B cell (primary cell): Measurements from ENCODE around the gene ABCF3. TPM values are rescaled to one million over a fixed set of nuclear protein-coding genes. Genes with fewer than 3 reads are reported as not detected.
A peak's percentile ranks its signal among the peaks of the same experiment; 100 is the strongest.

Experiments used
- ATAC-seq: fragments of 200-7000 bp; cut with Tn5 transposase; one replicate; pipeline ENCODE4 v1.10.0; 2021; ENCODE audit warnings: low read depth, mild to moderate bottlenecking, moderate number of reproducible peaks, moderate library complexity
- CTCF ChIA-PET: fragments of 350-600 bp; sonication (Branson Sonifier 250); formaldehyde crosslinking; loops from one replicate; lab custom pipeline; 2021; ENCODE audit warnings: antibody characterized with exemption, inconsistent platforms; lab: Charles Lee
- POLR2A ChIA-PET: fragments of 350-600 bp; sonication (Branson Sonifier 250); formaldehyde crosslinking; loops from one replicate; lab custom pipeline; 2021; ENCODE audit warnings: antibody characterized with exemption; lab: Charles Lee
- DNase-seq: peaks from one replicate; pipeline ENCODE4 v3.0.0; 2013
- H2AFZ ChIP-seq: 2 replicates; pipeline ENCODE4 v1.6.1; 2012; ENCODE audit warnings: mild to moderate bottlenecking, low read depth, low read length; ENCODE audit not compliant: insufficient read depth, poor library complexity, severe bottlenecking
- H3K27ac ChIP-seq, 2 donors: 1 replicate in 1 of 2; 2 replicates in 1 of 2; pipeline ENCODE4 v1.5.1; 2012 to 2013; ENCODE audit warnings: low read length in 2 of 2, mild to moderate bottlenecking in 2 of 2, moderate library complexity in 1 of 2
- H3K27me3 ChIP-seq, 4 experiments: fragments of 200-600 bp in 1 of 4; sonication (generic) in 1 of 4; replicated peaks in 1 of 4; 1 replicate in 2 of 4; 2 replicates in 2 of 4; pipeline versions ENCODE4 v1.6.1 to v1.7.0; 2013 to 2016; ENCODE audit warnings: low read length in 3 of 4, mild to moderate bottlenecking in 2 of 4, mixed read lengths in 1 of 4, moderate library complexity in 1 of 4; ENCODE audit not compliant: insufficient read depth in 4 of 4, control insufficient read depth in 3 of 4; ENCODE audit errors: control extremely low read depth in 1 of 4
- H3K36me3 ChIP-seq, 2 experiments: replicated peaks in 1 of 2; 1 replicate in 1 of 2; 2 replicates in 1 of 2; pipeline versions ENCODE4 v1.6.1 to v1.7.1; 2013; ENCODE audit warnings: low read length in 1 of 2; ENCODE audit not compliant: insufficient read depth in 2 of 2, control insufficient read depth in 1 of 2; ENCODE audit errors: control extremely low read depth in 1 of 2, extremely low read depth in 1 of 2
- H3K4me1 ChIP-seq, 2 donors: fragments of 200-600 bp in 1 of 2; sonication (generic) in 1 of 2; 1 replicate in 1 of 2; 2 replicates in 1 of 2; pipeline versions ENCODE4 v1.5.1 to v1.6.1; 2013 to 2017; ENCODE audit warnings: low read length in 2 of 2; ENCODE audit not compliant: control insufficient read depth in 2 of 2, insufficient read depth in 2 of 2
- H3K4me2 ChIP-seq: replicated peaks from 2 replicates; pipeline ENCODE3; 2012; ENCODE audit warnings: mild to moderate bottlenecking, low read depth, low read length; ENCODE audit not compliant: poor library complexity, severe bottlenecking
- H3K4me3 ChIP-seq, 5 experiments: fragments of 200-600 bp in 1 of 5; sonication (generic) in 1 of 5; 1 replicate in 3 of 5; 2 replicates in 2 of 5; pipeline versions ENCODE4 v1.5.1 to v1.7.0; 2011 to 2016; ENCODE audit warnings: low read length in 4 of 5, mild to moderate bottlenecking in 4 of 5, low read depth in 2 of 5, control low read depth in 1 of 5, moderate library complexity in 1 of 5; ENCODE audit not compliant: insufficient read depth in 1 of 5; ENCODE audit errors: control extremely low read depth in 1 of 5, extremely low read depth in 1 of 5
- H3K79me2 ChIP-seq: fragments of 200-600 bp; sonication (generic); one replicate; pipeline ENCODE4 v1.6.0; 2016; ENCODE audit warnings: low read length; ENCODE audit not compliant: control insufficient read depth, insufficient read depth
- H3K9ac ChIP-seq: fragments of 200-600 bp; sonication (generic); 2 replicates; pipeline ENCODE4 v1.6.1; 2017; ENCODE audit warnings: mild to moderate bottlenecking, low read length, moderate library complexity
- H3K9me3 ChIP-seq, 3 donors: one replicate each; pipeline versions ENCODE4 v1.6.1 to v1.7.1; 2013; ENCODE audit warnings: low read length in 2 of 3; ENCODE audit not compliant: control insufficient read depth in 2 of 3, insufficient read depth in 1 of 3; ENCODE audit errors: control extremely low read depth in 1 of 3
- H4K20me1 ChIP-seq: 2 replicates; pipeline ENCODE4 v1.6.0; 2012; ENCODE audit warnings: mild to moderate bottlenecking, low read length; ENCODE audit not compliant: insufficient read depth, control insufficient read depth, poor library complexity, severe bottlenecking
- H3K27ac Mint-ChIP-seq: one replicate; pipeline ENCODE4 v1.8.0; 2021; ENCODE audit warnings: mixed read lengths
- H3K27me3 Mint-ChIP-seq: one replicate; pipeline ENCODE4 v1.8.0; 2021; ENCODE audit warnings: mixed read lengths
- H3K4me1 Mint-ChIP-seq: one replicate; pipeline ENCODE4 v1.8.0; 2021; ENCODE audit warnings: mixed read lengths
- H3K4me3 Mint-ChIP-seq: one replicate; pipeline ENCODE4 v1.8.0; 2021; ENCODE audit warnings: mixed read lengths
- H3K9me3 Mint-ChIP-seq: one replicate; pipeline ENCODE4 v1.8.0; 2022; ENCODE audit warnings: mixed read lengths; ENCODE audit not compliant: insufficient read depth
- CTCF ChIP-seq: fragments of 200-600 bp; IDR thresholded peaks from one replicate; pipeline ENCODE4 v1.8.0; 2022; ENCODE audit warnings: antibody characterized with exemption, mild to moderate bottlenecking
- EZH2 ChIP-seq: IDR thresholded peaks from 2 replicates; pipeline ENCODE4 v1.6.1; 2012; ENCODE audit warnings: borderline replicate concordance, low read depth, mild to moderate bottlenecking, moderate library complexity, low read length; ENCODE audit not compliant: insufficient read depth, poor library complexity, severe bottlenecking
- WGBS: methylation state at CpG from one replicate; pipeline ENCODE4 v1.1.5; 2013; ENCODE audit warnings: missing lambda C conversion rate; ENCODE audit not compliant: insufficient coverage; 5-methylcytosine and 5-hydroxymethylcytosine counted together
- intact Hi-C: fragments of 100-400 bp; cut with micrococcal nuclease; formaldehyde crosslinking; loops from one replicate; pipeline ENCODE4 v1.10.0; 2022
- polyA plus RNA-seq: library from polyadenylated mRNA; depleted of rRNA; stranded (reverse); fragments of >200 nt; gene quantifications from 2 replicates; pipeline ENCODE4 v1.2.3, GENCODE V29; 2012
- total RNA-seq, 2 donors: library from RNA; stranded (reverse); fragments of 120-200 nt in 1 of 2; gene quantifications; 1 replicate in 1 of 2; 2 replicates in 1 of 2; pipeline versions ENCODE4 v1.2.3 to v1.2.4, GENCODE V29; 2013 to 2022

The ABCF3 gene
- total and polyA plus RNA-seq, 2 donors (not counting 1 experiment from before 2014, with no cell fraction given) = 74.0 to 115 TPM

GRCh38 chr3:184154885-184155643, 30.9 kb upstream of the ABCF3 start, which contains the start of gene DVL3:
DVL3 (plus strand) TSS chr3:184155377; CDS start chr3:184155636, 259 bp downstream.
- peaks cover 39% of the 10 kb centered on the region for H3K79me2 ChIP-seq
- peak; percentile 83 for ATAC-seq
- DNase-seq = peak; percentile 77
- no peaks in the 10 kb centered on the region for H3K9me3 Mint-ChIP-seq
- TF ChIP-seq CTCF = no peak
- no peak for TF ChIP-seq EZH2
- intact Hi-C loops = loop anchor here (1.0 kb wide), 3 partner anchors 19 to 30 kb away; partner anchors contain the start of genes AP2M1 and EIF2B5
- H3K9ac ChIP-seq = peak within 1 kb of the TSS; percentile 86
- ChIA-PET CTCF (interaction anchor here (1.0 to 3.0 kb wide), 4 partner anchors 10 to 271 kb away, joined by 3 to 15 read pairs (median 6); partner anchors contain the start of gene PARL), POLR2A (interaction anchor here (0.7 to 1.0 kb wide), 5 partner anchors 18 to 319 kb away, joined by 3 to 5 read pairs (median 4); partner anchors contain the start of gene EIF2B5)
- peaks cover 33% of the 10 kb centered on the region for H4K20me1 ChIP-seq
- H3K27ac ChIP-seq = peak within 1 kb of the TSS; percentile 33 to 74
- no peaks in the 10 kb centered on the region for H3K27me3 ChIP-seq
- no peaks in the 10 kb centered on the region for H3K9me3 ChIP-seq
- H3K27me3 Mint-ChIP-seq = no peaks in the 10 kb centered on the region
- H3K4me2 ChIP-seq = peak within 1 kb of the TSS; percentile 86
- H3K36me3 ChIP-seq = peaks cover 0 to 2% of the 10 kb centered on the region in 2 experiments
- peak within 1 kb of the TSS; percentile 70 to 81 (median 76) for H3K4me3 ChIP-seq
- H3K4me1 ChIP-seq = peaks cover 13 to 34% of the 10 kb centered on the region in 2 donors
- H2AFZ ChIP-seq = peak within 1 kb of the TSS; percentile 89
- WGBS = 2% methylated on average over 84 of the region's 84 CpGs
- H3K27ac Mint-ChIP-seq = peak within 1 kb of the TSS; percentile 87
- peak within 1 kb of the TSS; percentile 95 for H3K4me3 Mint-ChIP-seq
- peaks cover 31% of the 10 kb centered on the region for H3K4me1 Mint-ChIP-seq
